OCI-LY3 (cell line): ENCODE measurements around the gene CLEC4M.

Experiments
- EZH2phosphoT487 ChIP-seq: fragments of 200-600 bp; shearing (Covaris generic); IDR thresholded peaks from 2 replicates; pipeline ENCODE4 v1.6.1; 2018; ENCODE audit warnings: antibody characterized with exemption, mixed run types, low read depth
- TF ChIP-seq, protein P1 (sequence below): fragments of 200-600, 300-600 bp; sonication (generic); IDR thresholded peaks from 2 replicates; pipeline ENCODE4 v1.5.1; 2014; ENCODE audit warnings: antibody characterized with exemption, low read length, low read depth

DNA sequence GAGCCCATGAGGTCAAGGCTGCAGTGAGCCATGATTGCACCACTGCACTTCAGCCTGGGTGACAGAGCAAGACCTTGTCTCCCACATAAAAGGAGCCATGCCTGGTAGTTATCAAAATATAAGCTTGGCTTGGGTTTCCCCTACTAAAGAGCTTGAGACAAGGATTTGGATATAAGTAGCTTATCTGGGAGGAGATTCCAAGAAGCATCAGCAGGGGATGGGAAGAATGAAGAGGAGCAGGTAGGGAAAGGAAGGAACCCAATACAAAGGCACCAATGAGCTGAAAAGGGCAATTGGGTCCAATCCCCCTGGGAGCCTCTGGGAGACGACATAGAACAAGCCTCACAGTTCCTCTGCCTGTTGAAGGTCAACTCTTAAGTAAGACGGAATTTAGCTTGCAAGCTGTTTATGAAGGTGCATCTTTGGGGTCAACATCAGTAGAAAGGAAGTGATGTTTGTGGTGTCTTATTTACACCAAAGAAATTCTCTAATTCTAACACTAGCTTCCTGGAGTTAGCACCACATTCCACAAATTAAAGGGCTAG, 23.8 kb upstream of the CLEC4M start:
- TF ChIP-seq, protein P1, sequence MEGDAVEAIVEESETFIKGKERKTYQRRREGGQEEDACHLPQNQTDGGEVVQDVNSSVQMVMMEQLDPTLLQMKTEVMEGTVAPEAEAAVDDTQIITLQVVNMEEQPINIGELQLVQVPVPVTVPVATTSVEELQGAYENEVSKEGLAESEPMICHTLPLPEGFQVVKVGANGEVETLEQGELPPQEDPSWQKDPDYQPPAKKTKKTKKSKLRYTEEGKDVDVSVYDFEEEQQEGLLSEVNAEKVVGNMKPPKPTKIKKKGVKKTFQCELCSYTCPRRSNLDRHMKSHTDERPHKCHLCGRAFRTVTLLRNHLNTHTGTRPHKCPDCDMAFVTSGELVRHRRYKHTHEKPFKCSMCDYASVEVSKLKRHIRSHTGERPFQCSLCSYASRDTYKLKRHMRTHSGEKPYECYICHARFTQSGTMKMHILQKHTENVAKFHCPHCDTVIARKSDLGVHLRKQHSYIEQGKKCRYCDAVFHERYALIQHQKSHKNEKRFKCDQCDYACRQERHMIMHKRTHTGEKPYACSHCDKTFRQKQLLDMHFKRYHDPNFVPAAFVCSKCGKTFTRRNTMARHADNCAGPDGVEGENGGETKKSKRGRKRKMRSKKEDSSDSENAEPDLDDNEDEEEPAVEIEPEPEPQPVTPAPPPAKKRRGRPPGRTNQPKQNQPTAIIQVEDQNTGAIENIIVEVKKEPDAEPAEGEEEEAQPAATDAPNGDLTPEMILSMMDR = no peak
- no peak for TF ChIP-seq EZH2phosphoT487
